GM23338 (cell line): Measurements from ENCODE around the gene COL15A1. TPM values are rescaled to one million over a fixed set of nuclear protein-coding genes. Genes with fewer than 3 reads are reported as not detected.
A peak's percentile ranks its signal among the peaks of the same experiment; 100 is the strongest.
"Not testable (repeated sequence)": the region's sequence is repeated elsewhere in the genome, so short reads cannot be mapped to it uniquely, and the experiment has no call there.

ENCODE experiments used
- ATAC-seq: fragments of 200-7000 bp; cut with Tn5 transposase; 3 replicates; pipeline ENCODE4 v1.9.1; 2020
- DNase-seq: peaks from one replicate; pipeline ENCODE4 v3.0.0-alpha.2; 2015; ENCODE audit warnings: low spot score
- H2AFZ ChIP-seq: fragments of 200-600 bp; sonication (generic); 2 replicates; pipeline ENCODE4 v1.8.0; 2016; ENCODE audit warnings: antibody characterized with exemption, mild to moderate bottlenecking, moderate library complexity
- H3F3A ChIP-seq: fragments of 200-600 bp; sonication (generic); replicated peaks from 2 replicates; pipeline ENCODE4 v1.8.0; 2017; ENCODE audit warnings: antibody characterized with exemption, mixed run types, low read depth
- H3K27ac ChIP-seq: fragments of 200-600 bp; sonication (generic); 2 replicates; pipeline ENCODE4 v1.6.1; 2016; ENCODE audit warnings: low read depth
- H3K27me3 ChIP-seq: fragments of 200-600 bp; sonication (generic); 2 replicates; pipeline ENCODE4 v1.8.0; 2016; ENCODE audit warnings: mild to moderate bottlenecking, mixed run types, moderate library complexity; ENCODE audit not compliant: insufficient read depth
- H3K36me3 ChIP-seq: fragments of 200-600 bp; sonication (generic); 2 replicates; pipeline ENCODE4 v1.8.0; 2016; ENCODE audit warnings: mild to moderate bottlenecking; ENCODE audit not compliant: insufficient read depth
- H3K4me1 ChIP-seq: fragments of 200-600 bp; sonication (generic); 2 replicates; pipeline ENCODE4 v1.8.0; 2016; ENCODE audit warnings: mild to moderate bottlenecking, moderate library complexity; ENCODE audit not compliant: insufficient read depth
- H3K4me2 ChIP-seq: fragments of 200-600 bp; sonication (generic); 2 replicates; pipeline ENCODE4 v1.7.1; 2017; ENCODE audit warnings: mixed run types
- H3K4me3 ChIP-seq: fragments of 200-600 bp; sonication (generic); 2 replicates; pipeline ENCODE4 v1.6.1; 2016; ENCODE audit warnings: mixed run types
- H3K79me2 ChIP-seq: fragments of 200-600 bp; sonication (generic); replicated peaks from 2 replicates; pipeline ENCODE4 v1.8.0; 2017; ENCODE audit warnings: mild to moderate bottlenecking; ENCODE audit not compliant: insufficient read depth
- H3K9me2 ChIP-seq: fragments of 200-600 bp; sonication (generic); 2 replicates; pipeline ENCODE4 v1.8.0; 2017; ENCODE audit not compliant: insufficient read depth
- H4K20me1 ChIP-seq: fragments of 200-600 bp; sonication (generic); replicated peaks from 2 replicates; pipeline ENCODE4 v1.8.0; 2017; ENCODE audit warnings: mild to moderate bottlenecking; ENCODE audit not compliant: insufficient read depth
- H3K27ac Mint-ChIP-seq: 2 replicates; pipeline ENCODE4 v1.8.0; 2020; ENCODE audit warnings: inconsistent platforms, mild to moderate bottlenecking, moderate library complexity, mixed read lengths
- H3K27me3 Mint-ChIP-seq: 3 replicates; pipeline ENCODE4 v1.8.0; 2022; ENCODE audit warnings: low read depth, mild to moderate bottlenecking, moderate library complexity, mixed read lengths, inconsistent platforms; ENCODE audit not compliant: insufficient read depth, poor library complexity
- H3K36me3 Mint-ChIP-seq: 3 replicates; pipeline ENCODE4 v1.8.0; 2021; ENCODE audit warnings: low read depth, mild to moderate bottlenecking, inconsistent platforms, moderate library complexity, mixed read lengths
- H3K4me1 Mint-ChIP-seq: 3 replicates; pipeline ENCODE4 v1.8.0; 2020; ENCODE audit warnings: mild to moderate bottlenecking, inconsistent platforms, mixed read lengths
- H3K4me3 Mint-ChIP-seq: 3 replicates; pipeline ENCODE4 v1.8.0; 2021; ENCODE audit warnings: moderate library complexity, mild to moderate bottlenecking, inconsistent platforms, mixed read lengths
- H3K9me3 Mint-ChIP-seq: 3 replicates; pipeline ENCODE4 v1.8.0; 2020; ENCODE audit warnings: moderate library complexity, mild to moderate bottlenecking, inconsistent platforms, mixed read lengths
- CREB1 ChIP-seq: fragments of 250-450 bp; sonication (Bioruptor Pico); IDR thresholded peaks from 2 replicates; pipeline ENCODE4 v1.5.0; 2020; ENCODE audit warnings: low read depth, mild to moderate bottlenecking, moderate library complexity
- EZH2 ChIP-seq: fragments of 200-600 bp; sonication (generic); IDR thresholded peaks from one replicate; pipeline ENCODE4 v1.8.0; 2017; ENCODE audit warnings: antibody characterized with exemption, mild to moderate bottlenecking, low read depth; ENCODE audit not compliant: unreplicated experiment
- EZH2phosphoT487 ChIP-seq: fragments of 200-600 bp; sonication (generic); IDR thresholded peaks from one replicate; pipeline ENCODE4 v1.8.1; 2018; ENCODE audit warnings: antibody characterized with exemption; ENCODE audit not compliant: unreplicated experiment
- JUNB ChIP-seq: IDR thresholded peaks from one replicate; pipeline ENCODE4 v1.6.1; 2016; ENCODE audit warnings: antibody characterized with exemption; ENCODE audit not compliant: unreplicated experiment
- NANOG ChIP-seq: IDR thresholded peaks from 2 replicates; pipeline ENCODE4 v1.6.1; 2016; ENCODE audit warnings: antibody characterized with exemption, borderline replicate concordance
- POLR2AphosphoS5 ChIP-seq: IDR thresholded peaks from 2 replicates; pipeline ENCODE4 v1.6.1; 2016; ENCODE audit warnings: antibody characterized with exemption, low read depth
- STAT1 ChIP-seq: IDR thresholded peaks from one replicate; pipeline ENCODE4 v1.6.1; 2016; ENCODE audit warnings: antibody characterized with exemption; ENCODE audit not compliant: unreplicated experiment
- ZNF114 ChIP-seq: fragments of 250-450 bp; sonication (Bioruptor Pico); IDR thresholded peaks from 2 replicates; pipeline ENCODE4 v1.5.0; 2020; ENCODE audit warnings: mild to moderate bottlenecking, moderate library complexity
- ZNF331 ChIP-seq: fragments of 250-450 bp; sonication (Bioruptor Pico); IDR thresholded peaks from 2 replicates; pipeline ENCODE4 v1.5.0; 2020; ENCODE audit warnings: low read depth, mild to moderate bottlenecking, moderate library complexity
- polyA plus RNA-seq: library from polyadenylated mRNA; unstranded; fragments of >200 nt; fragmentation: Nextera tagmentation; extraction: Ambion mirVana; gene quantifications from 2 replicates; pipeline ENCODE4 v1.2.1, GENCODE V29; 2016
- total RNA-seq: library from RNA; depleted of rRNA; stranded (reverse); fragments of >200 nt; shearing (Covaris generic); gene quantifications from 2 replicates; pipeline ENCODE4 v1.2.3, GENCODE V29; 2014
- TF ChIP-seq, protein P1 (sequence below), 2 experiments: fragments of 200-600 bp in 1 of 2; sonication (generic) in 1 of 2; conservative IDR thresholded peaks; 2 replicates each; pipeline versions ENCODE4 v1.5.1 to v1.6.1; 2016 to 2017; ENCODE audit warnings: antibody characterized with exemption in 2 of 2, low read depth in 2 of 2, mild to moderate bottlenecking in 2 of 2, moderate library complexity in 1 of 2
- TF ChIP-seq, protein P2 (sequence below): IDR thresholded peaks from 2 replicates; pipeline ENCODE4 v1.6.1; 2016; ENCODE audit warnings: antibody characterized with exemption
- TF ChIP-seq, protein P3 (sequence below): IDR thresholded peaks from one replicate; pipeline ENCODE4 v1.6.1; 2018; ENCODE audit warnings: antibody characterized with exemption; ENCODE audit not compliant: unreplicated experiment

The COL15A1 gene
- total and polyA plus RNA-seq, 2 experiments from 2014 or later = 0.17 to 0.18 TPM

DNA sequence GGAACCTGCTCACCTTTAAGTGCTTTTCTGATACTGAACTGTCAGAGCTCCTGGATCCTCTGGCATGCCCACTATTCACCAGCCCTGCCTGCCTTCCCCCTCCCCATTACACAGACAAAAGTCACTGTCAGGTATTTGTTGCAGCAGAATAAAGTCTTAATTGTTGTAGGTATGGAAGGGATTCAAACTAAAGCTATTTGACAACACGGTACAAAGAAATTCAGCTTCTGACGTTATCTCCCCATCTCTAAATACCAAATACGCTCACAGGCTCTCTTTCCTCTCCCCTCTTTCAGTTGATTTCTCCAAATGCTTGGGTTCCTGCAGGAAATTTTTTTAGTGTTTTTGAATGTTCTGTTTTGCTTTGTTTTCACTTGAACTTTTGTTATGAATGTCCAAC lies 151.9 kb downstream of the COL15A1 start (continued):
- TF ChIP-seq, protein P1, sequence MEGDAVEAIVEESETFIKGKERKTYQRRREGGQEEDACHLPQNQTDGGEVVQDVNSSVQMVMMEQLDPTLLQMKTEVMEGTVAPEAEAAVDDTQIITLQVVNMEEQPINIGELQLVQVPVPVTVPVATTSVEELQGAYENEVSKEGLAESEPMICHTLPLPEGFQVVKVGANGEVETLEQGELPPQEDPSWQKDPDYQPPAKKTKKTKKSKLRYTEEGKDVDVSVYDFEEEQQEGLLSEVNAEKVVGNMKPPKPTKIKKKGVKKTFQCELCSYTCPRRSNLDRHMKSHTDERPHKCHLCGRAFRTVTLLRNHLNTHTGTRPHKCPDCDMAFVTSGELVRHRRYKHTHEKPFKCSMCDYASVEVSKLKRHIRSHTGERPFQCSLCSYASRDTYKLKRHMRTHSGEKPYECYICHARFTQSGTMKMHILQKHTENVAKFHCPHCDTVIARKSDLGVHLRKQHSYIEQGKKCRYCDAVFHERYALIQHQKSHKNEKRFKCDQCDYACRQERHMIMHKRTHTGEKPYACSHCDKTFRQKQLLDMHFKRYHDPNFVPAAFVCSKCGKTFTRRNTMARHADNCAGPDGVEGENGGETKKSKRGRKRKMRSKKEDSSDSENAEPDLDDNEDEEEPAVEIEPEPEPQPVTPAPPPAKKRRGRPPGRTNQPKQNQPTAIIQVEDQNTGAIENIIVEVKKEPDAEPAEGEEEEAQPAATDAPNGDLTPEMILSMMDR (conservative IDR thresholded peaks at IDR 0.05; ENCODE audit: low read depth in 2 of 2) = no peak
- TF ChIP-seq EZH2phosphoT487 (no peak), NANOG (no peak), EZH2 (no peak), POLR2AphosphoS5 (no peak), ZNF114 (CRISPR knock-in tag) (no peak), CREB1 (CRISPR knock-in tag) (no peak), JUNB (no peak)
- TF ChIP-seq, protein P2, sequence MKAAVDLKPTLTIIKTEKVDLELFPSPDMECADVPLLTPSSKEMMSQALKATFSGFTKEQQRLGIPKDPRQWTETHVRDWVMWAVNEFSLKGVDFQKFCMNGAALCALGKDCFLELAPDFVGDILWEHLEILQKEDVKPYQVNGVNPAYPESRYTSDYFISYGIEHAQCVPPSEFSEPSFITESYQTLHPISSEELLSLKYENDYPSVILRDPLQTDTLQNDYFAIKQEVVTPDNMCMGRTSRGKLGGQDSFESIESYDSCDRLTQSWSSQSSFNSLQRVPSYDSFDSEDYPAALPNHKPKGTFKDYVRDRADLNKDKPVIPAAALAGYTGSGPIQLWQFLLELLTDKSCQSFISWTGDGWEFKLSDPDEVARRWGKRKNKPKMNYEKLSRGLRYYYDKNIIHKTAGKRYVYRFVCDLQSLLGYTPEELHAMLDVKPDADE = no peak

DNA sequence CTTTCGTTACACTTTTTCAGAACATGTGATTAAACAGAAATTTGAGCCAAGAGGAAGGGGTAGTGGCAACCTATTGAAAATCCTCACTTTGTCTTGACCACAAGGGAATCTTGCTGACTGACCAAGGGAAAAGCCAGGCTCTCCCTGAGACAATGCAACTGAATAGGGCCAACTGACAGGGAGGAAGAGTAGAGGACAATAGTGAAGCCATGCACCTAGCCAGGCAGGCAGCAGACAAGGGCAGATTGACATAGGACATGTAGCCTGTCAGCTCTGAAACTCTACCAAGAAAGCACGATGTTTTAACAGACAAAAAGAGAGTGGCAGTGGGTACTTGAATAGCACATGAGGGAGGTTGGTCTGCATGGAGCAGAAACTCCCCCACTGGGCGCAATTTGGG lies 152.7 kb downstream of the COL15A1 start:
- Histone ChIP-seq H2AFZ (peak overlapping the region; percentile 93), H3K4me3 (no peak overlapping the region), H4K20me1 (no peaks in the 10 kb centered on the region), H3F3A (no peaks in the 10 kb centered on the region), H3K36me3 (no peaks in the 10 kb centered on the region), H3K27me3 (no peaks in the 10 kb centered on the region), H3K79me2 (no peaks in the 10 kb centered on the region), H3K9me2 (no peaks in the 10 kb centered on the region), H3K27ac (no peak overlapping the region), H3K4me2 (no peak overlapping the region), H3K4me1 (no peaks in the 10 kb centered on the region; the same call in 1 of the 2 replicates)
- H3K36me3 Mint-ChIP-seq = no peaks in the 10 kb centered on the region
- H3K27ac Mint-ChIP-seq = no peak overlapping the region
- peaks cover 14% of the 10 kb centered on the region for H3K4me1 Mint-ChIP-seq
- H3K27me3 Mint-ChIP-seq = peaks cover 2% of the 10 kb centered on the region
- DNase-seq = no peak
- H3K9me3 Mint-ChIP-seq = peaks cover 2% of the 10 kb centered on the region; the same call in 1 of the 3 replicates
- TF ChIP-seq, protein P1 (conservative IDR thresholded peaks at IDR 0.05; ENCODE audit: low read depth in 2 of 2) = no peak
- TF ChIP-seq STAT1 = no peak
- TF ChIP-seq NANOG = no peak
- no peak for TF ChIP-seq EZH2
- TF ChIP-seq POLR2AphosphoS5 = no peak
- no peak for TF ChIP-seq EZH2phosphoT487
- TF ChIP-seq, protein P3, sequence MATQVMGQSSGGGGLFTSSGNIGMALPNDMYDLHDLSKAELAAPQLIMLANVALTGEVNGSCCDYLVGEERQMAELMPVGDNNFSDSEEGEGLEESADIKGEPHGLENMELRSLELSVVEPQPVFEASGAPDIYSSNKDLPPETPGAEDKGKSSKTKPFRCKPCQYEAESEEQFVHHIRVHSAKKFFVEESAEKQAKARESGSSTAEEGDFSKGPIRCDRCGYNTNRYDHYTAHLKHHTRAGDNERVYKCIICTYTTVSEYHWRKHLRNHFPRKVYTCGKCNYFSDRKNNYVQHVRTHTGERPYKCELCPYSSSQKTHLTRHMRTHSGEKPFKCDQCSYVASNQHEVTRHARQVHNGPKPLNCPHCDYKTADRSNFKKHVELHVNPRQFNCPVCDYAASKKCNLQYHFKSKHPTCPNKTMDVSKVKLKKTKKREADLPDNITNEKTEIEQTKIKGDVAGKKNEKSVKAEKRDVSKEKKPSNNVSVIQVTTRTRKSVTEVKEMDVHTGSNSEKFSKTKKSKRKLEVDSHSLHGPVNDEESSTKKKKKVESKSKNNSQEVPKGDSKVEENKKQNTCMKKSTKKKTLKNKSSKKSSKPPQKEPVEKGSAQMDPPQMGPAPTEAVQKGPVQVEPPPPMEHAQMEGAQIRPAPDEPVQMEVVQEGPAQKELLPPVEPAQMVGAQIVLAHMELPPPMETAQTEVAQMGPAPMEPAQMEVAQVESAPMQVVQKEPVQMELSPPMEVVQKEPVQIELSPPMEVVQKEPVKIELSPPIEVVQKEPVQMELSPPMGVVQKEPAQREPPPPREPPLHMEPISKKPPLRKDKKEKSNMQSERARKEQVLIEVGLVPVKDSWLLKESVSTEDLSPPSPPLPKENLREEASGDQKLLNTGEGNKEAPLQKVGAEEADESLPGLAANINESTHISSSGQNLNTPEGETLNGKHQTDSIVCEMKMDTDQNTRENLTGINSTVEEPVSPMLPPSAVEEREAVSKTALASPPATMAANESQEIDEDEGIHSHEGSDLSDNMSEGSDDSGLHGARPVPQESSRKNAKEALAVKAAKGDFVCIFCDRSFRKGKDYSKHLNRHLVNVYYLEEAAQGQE = no peak
- TF ChIP-seq CREB1 (CRISPR knock-in tag) = no peak
- TF ChIP-seq ZNF331 (CRISPR knock-in tag) = no peak
- ATAC-seq = peak; percentile 67
- H3K4me3 Mint-ChIP-seq = no peak overlapping the region

DNA sequence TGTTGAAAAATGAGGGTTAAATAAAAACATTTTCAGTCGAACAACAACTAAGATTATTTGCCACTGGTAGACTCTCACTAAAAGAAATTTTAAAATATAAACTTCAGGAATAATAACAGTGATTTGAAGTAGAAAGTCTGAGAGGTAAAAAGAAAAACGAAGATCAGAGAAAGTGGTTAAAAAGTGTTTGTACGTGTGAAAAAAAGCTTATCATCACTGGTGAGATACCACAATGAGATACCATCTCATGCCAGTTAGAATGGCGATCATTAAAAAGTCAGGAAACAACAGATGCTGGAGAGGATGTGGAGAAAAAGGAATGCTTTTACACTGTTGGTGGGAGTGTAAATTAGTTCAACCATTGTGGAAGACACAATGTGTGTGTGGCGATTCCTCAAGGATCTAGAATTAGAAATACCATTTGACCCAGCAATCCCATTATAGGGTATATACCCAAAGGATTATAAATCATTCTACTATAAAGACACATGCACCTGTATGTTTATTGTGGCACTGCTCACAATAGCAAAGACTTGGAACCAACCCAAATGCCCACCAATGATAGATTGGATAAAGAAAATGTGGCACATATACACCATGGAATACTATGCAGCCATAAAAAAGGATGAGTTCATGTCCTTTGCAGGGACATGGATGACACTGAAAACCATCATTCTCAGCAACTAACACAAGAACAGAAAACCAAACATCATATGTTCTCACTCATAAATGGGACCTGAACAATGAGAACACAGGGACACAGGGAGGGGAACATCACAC lies 156.3 kb downstream of the COL15A1 start:
- not testable (repeated sequence) for H3K4me3 ChIP-seq, ATAC-seq, H3K4me3 Mint-ChIP-seq, H3K36me3 ChIP-seq, H4K20me1 ChIP-seq, H3K27ac ChIP-seq, H3K27ac Mint-ChIP-seq, H3K9me2 ChIP-seq, H3K36me3 Mint-ChIP-seq, H2AFZ ChIP-seq, H3K27me3 Mint-ChIP-seq, H3K79me2 ChIP-seq, H3K4me2 ChIP-seq, H3K9me3 Mint-ChIP-seq, DNase-seq, H3K4me1 ChIP-seq
- H3K4me1 Mint-ChIP-seq = peaks cover 25% of the 10 kb centered on the region
- peaks cover 18% of the 10 kb centered on the region for H3K27me3 ChIP-seq
- peaks cover 12% of the 10 kb centered on the region for H3F3A ChIP-seq
